WI38 (cell line): ENCODE data around the gene PCMT1.

ENCODE experiments used
- H3K4me3 ChIP-seq: 2 replicates; pipeline ENCODE4 v1.5.1; 2011; ENCODE audit warnings: low read depth, mild to moderate bottlenecking, control low read depth, low read length
- CTCF ChIP-seq: IDR thresholded peaks from 2 replicates; pipeline ENCODE4 v1.5.1; 2012; ENCODE audit warnings: low read depth, mild to moderate bottlenecking, control low read depth, low read length

PCMT1 gene

GRCh38 chr6:149779644-149779963 is 30.1 kb downstream of the PCMT1 start:
- no peak overlapping the region for H3K4me3 ChIP-seq
- no peak for TF ChIP-seq CTCF

- no peak for TF ChIP-seq CTCF
- no peak overlapping the region for H3K4me3 ChIP-seq
Observed at GRCh38 chr6:149781715-149782114, 32.2 kb downstream of the PCMT1 start.

GRCh38 chr6:149782337-149782736 is 32.8 kb downstream of the PCMT1 start:
- no peak overlapping the region for H3K4me3 ChIP-seq
- TF ChIP-seq CTCF = no peak

- TF ChIP-seq CTCF = no peak
- H3K4me3 ChIP-seq = no peak overlapping the region
Observed at GRCh38 chr6:149783551-149783950, 34.0 kb downstream of the PCMT1 start.

- H3K4me3 ChIP-seq = no peak overlapping the region
- no peak for TF ChIP-seq CTCF
Observed at GRCh38 chr6:149806127-149806526, 56.6 kb downstream of the PCMT1 start.

GRCh38 chr6:149809798-149810197 is 60.3 kb downstream of the PCMT1 start:
- H3K4me3 ChIP-seq = no peak overlapping the region
- no peak for TF ChIP-seq CTCF

GRCh38 chr6:149813351-149813750 is 63.8 kb downstream of the PCMT1 start:
- H3K4me3 ChIP-seq = no peak overlapping the region

More at GRCh38 chr6:149813351-149813750, 63.8 kb downstream of the PCMT1 start:
- TF ChIP-seq CTCF = no peak
